Measurements from ENCODE around the gene SRSF11.

Gene SRSF11

DNA sequence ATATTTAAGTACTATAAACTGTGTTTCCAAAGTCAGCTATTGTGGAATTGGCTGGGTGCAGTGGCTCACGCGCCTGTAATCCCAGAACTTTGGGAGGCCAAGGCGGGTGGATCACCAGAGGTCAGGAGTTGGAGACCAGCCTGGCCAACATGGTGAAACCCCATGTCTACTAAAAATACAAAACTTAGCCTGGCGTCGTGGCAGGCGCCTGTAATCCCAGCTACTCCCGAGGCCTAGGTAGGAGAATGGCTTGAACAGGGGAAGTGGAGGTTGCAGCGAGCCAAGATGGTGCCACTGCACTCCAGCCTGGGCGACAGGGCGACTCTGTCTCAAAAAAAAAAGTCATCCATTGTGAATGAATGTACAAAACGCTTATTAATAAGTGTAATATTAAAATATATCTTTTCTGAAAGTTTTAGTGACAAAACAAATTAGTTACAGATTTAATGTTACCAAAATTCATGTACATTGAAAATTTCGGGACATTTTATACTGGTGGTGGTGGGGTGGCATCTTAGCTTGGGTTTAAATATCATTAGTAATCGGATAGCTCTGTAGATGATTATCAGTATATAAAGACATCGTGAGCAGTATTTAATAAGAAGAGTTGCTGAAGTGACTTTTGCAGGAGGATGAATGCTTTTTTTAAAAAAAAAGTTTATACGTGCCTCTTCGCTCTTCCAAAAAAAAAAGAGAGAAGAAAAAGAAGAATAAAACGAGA lies 503 bp upstream of the SRSF11 start:
- no peak for DNase-seq (ENCODE audit: low spot score)
- Histone ChIP-seq H3K27ac (peak overlapping the region; percentile 38 to 99), H3K4me3 (peak overlapping the region; percentile 93)
- TF ChIP-seq, protein P1, sequence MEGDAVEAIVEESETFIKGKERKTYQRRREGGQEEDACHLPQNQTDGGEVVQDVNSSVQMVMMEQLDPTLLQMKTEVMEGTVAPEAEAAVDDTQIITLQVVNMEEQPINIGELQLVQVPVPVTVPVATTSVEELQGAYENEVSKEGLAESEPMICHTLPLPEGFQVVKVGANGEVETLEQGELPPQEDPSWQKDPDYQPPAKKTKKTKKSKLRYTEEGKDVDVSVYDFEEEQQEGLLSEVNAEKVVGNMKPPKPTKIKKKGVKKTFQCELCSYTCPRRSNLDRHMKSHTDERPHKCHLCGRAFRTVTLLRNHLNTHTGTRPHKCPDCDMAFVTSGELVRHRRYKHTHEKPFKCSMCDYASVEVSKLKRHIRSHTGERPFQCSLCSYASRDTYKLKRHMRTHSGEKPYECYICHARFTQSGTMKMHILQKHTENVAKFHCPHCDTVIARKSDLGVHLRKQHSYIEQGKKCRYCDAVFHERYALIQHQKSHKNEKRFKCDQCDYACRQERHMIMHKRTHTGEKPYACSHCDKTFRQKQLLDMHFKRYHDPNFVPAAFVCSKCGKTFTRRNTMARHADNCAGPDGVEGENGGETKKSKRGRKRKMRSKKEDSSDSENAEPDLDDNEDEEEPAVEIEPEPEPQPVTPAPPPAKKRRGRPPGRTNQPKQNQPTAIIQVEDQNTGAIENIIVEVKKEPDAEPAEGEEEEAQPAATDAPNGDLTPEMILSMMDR (IDR thresholded peaks at IDR 0.05): no peak

DNA sequence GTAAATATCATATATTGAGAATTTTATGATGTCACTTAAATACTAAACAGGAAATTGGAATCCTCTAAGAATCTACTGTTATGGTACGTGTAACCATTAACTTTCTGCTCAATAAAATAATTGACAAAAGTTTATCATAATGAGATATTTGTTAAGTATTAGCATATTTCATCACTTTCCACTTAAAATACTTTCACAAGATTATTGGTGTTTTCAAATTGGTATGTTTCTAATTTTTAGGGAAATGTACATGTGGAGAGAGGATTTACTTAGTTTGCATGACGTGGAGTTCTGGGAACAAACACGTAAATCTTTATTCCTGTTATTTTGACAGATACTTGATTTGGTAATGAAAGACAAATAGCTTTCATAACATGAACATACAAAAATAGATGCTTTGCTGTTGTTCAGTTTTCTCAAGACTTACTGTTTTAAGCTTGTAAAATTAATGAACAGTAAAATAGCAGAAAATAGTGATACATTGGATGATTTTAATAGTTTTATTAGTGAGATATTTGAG lies 1.6 kb downstream of the SRSF11 start:
- TF ChIP-seq, protein P1 (IDR thresholded peaks at IDR 0.05): no peak
- DNase-seq (ENCODE audit: low spot score): no peak
- Histone ChIP-seq H3K4me3 (peak overlapping the region; percentile 93), H3K27ac (peak overlapping the region in 1 of 2 donors; percentile 99)

DNA sequence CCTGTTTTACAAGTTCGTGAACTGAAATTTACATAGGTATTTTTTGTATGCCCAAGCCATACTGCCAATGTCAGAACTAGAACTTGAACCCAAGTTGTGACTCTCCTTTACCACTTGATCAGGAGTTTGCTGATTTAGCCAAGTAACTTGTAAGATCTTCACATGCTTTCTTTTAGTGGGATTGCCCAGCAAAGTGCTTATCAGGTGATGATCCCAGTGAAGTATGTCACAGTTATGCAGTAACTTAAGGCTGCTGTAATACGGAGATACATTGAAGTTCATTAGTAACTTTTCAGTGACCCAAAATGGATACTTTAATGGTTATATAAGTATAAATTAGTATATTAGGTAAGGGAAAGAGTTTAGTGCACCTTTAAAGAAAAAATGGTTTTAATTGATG lies 3.8 kb downstream of the SRSF11 start:
- Histone ChIP-seq H3K27ac (no peak overlapping the region), H3K4me3 (no peak overlapping the region)
- TF ChIP-seq, protein P1 (IDR thresholded peaks at IDR 0.05): no peak
- no peak for DNase-seq (ENCODE audit: low spot score)

DNA sequence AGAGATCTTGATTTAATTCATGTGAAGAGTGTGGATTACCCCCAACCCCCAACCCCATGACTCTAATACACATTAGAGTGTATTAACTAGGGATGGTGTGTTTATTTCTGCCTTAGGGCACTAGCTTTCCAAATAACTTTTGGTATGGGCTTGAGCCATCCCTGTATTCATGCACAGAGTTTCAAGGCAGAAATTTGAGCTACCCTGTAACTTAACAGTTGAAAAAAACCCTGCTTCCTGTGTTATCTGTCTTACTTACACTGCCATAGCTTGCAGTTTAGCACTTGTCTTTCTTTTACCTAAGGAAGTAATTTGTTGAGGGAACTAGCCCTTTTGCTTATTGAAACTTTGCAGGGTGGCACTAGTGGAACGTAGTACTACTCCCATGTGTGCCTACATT lies 6.3 kb downstream of the SRSF11 start:
- no peak for DNase-seq (ENCODE audit: low spot score)
- Histone ChIP-seq H3K4me3 (no peak overlapping the region), H3K27ac (no peak overlapping the region)
- TF ChIP-seq, protein P1 (IDR thresholded peaks at IDR 0.05): no peak

DNA sequence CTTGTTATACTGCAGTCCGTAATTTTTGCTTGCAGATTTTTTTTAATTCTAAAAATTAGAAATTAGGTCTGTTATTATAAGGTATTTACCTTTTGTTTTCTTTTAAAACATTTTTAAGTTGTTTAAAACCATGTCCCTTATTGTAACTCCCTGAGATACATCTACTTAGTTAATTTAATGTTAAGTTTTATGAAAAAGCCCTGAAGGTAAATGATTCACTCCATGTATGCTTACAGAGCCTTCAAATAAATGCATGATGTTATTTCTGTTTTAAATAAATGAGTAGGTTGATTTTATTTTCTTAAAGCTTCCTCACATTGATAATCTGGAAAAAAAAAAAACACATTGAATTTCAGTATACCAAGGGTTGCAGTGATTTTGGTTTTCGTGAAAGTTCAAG lies 7.5 kb downstream of the SRSF11 start:
- DNase-seq (ENCODE audit: low spot score): no peak
- TF ChIP-seq, protein P1 (IDR thresholded peaks at IDR 0.05): no peak

DNA sequence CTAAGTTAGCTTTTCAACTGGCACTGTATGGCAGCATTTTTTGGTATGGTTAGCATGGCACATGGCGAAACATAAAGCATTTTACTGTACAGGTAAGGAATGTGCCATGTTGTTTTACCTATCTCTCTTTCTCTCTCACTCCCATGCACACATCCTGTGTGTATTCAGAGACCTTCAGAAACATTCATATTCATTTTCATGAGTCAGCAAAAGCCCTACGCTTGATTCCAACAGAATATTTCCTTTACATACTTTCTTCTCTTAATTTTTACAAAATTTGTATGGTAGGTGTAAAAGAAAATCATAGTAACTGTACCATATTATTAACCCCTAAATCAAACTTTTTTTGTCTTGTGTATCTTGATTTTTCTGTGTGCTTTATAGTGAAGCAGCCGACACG lies 10.3 kb downstream of the SRSF11 start:
- DNase-seq (ENCODE audit: low spot score): no peak
- TF ChIP-seq, protein P1 (IDR thresholded peaks at IDR 0.05): no peak
- Histone ChIP-seq H3K4me3 (no peak overlapping the region), H3K27ac (no peak overlapping the region)

More for the DNA sequence above, 7.5 kb downstream of the SRSF11 start:
- Histone ChIP-seq H3K4me3 (no peak overlapping the region), H3K27ac (no peak overlapping the region)

DNA sequence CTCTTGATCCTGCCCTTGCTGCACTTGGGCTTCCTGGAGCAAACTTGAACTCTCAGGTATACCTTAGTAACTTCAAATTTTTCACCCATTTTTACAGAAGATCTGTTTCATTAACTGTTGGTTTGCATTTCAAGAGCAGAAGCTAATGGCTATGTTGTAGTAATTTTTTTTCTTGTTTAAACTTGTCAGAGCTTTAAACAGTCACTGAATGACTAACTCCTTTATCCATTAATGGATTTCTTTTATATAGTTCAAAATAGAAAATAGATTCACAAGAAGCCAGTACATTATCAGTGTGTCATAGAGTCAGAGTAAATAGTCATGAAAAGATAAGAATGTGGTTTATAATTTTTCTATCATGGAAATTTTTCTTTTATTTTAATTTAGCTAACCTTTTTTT lies 13.6 kb downstream of the SRSF11 start:
- TF ChIP-seq, protein P1 (IDR thresholded peaks at IDR 0.05): no peak
- Histone ChIP-seq H3K27ac (no peak overlapping the region), H3K4me3 (no peak overlapping the region)
- DNase-seq (ENCODE audit: low spot score): no peak
